Measurements from ENCODE around the gene POM121C. TPM values are rescaled to one million over a fixed set of nuclear protein-coding genes. Genes with fewer than 3 reads are reported as not detected.
"Not testable (repeated sequence)": the region's sequence is repeated elsewhere in the genome, so short reads cannot be mapped to it uniquely, and the experiment has no call there.

The POM121C gene
- total and polyA plus RNA-seq, 4 donors = 5.3 to 40.3 (median 25.7) TPM

DNA sequence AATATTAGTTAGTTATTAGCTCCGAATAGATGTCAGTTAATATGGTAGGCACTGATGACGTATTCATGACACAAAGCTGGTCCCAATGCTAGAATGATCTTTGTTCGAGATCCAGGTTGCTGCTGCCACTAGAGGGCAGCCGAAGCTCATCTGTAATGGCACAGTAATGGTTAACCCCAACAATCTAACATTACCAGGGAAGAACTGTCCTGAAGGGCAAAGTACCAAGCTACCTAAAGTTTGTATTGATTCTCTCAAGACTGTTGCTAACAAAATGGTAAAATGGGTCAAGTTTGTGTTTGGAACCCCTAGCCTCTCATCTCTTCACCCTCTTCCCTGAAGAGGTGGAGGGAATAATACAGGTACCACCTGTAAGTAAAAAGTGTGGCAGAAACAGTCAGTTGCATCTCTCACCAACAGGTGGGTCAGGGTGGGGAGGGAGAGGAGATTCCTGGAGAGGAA is 33.6 kb downstream of the POM121C start:
- H3K27me3 ChIP-seq (ENCODE audit: control insufficient read depth in 1 of 2, insufficient read depth in 2 of 2, low read length in 1 of 2); H3K27ac ChIP-seq (ENCODE audit: low read depth in 1 of 2, low read length in 2 of 2); intact Hi-C loops (cut with DNase I); H3K4me3 ChIP-seq (ENCODE audit: low read length in 2 of 2); DNase-seq; H3K4me1 ChIP-seq (ENCODE audit: control insufficient read depth in 1 of 2, insufficient read depth in 2 of 2, low read length in 2 of 2); H3K9me3 ChIP-seq (ENCODE audit: control insufficient read depth, low read length); H3K36me3 ChIP-seq (ENCODE audit: control insufficient read depth in 1 of 2, insufficient read depth in 2 of 2, low read length in 1 of 2): not testable (repeated sequence)
- peak; percentile 73 for ATAC-seq (ENCODE audit: low FRiP score)
- WGBS, 2 donors = 5 to 11% methylated on average over 3 of the region's 4 CpGs

GRCh38 chr7:75449946-75450345 is 36.2 kb downstream of the POM121C start:
- DNase-seq; H3K4me1 ChIP-seq (ENCODE audit: control insufficient read depth in 1 of 2, insufficient read depth in 2 of 2, low read length in 2 of 2); ATAC-seq (ENCODE audit: low FRiP score); H3K36me3 ChIP-seq (ENCODE audit: control insufficient read depth in 1 of 2, insufficient read depth in 2 of 2, low read length in 1 of 2); H3K27me3 ChIP-seq (ENCODE audit: control insufficient read depth in 1 of 2, insufficient read depth in 2 of 2, low read length in 1 of 2); H3K4me3 ChIP-seq (ENCODE audit: low read length in 2 of 2); H3K9me3 ChIP-seq (ENCODE audit: control insufficient read depth, low read length); intact Hi-C loops (cut with DNase I); H3K27ac ChIP-seq (ENCODE audit: low read depth in 1 of 2, low read length in 2 of 2): not testable (repeated sequence)
- WGBS, 2 donors = 60 to 84% methylated on average over 1 to 4 of the region's 5 CpGs

- H3K9me3 ChIP-seq (ENCODE audit: control insufficient read depth, low read length); intact Hi-C loops (cut with DNase I); H3K27me3 ChIP-seq (ENCODE audit: control insufficient read depth in 1 of 2, insufficient read depth in 2 of 2, low read length in 1 of 2); DNase-seq; H3K4me1 ChIP-seq (ENCODE audit: control insufficient read depth in 1 of 2, insufficient read depth in 2 of 2, low read length in 2 of 2); H3K36me3 ChIP-seq (ENCODE audit: control insufficient read depth in 1 of 2, insufficient read depth in 2 of 2, low read length in 1 of 2): not testable (repeated sequence)
- peak; percentile 97 for ATAC-seq (ENCODE audit: low FRiP score)
- Histone ChIP-seq H3K4me3 (ENCODE audit: low read length in 2 of 2) (peak overlapping the region; percentile 20 to 54), H3K27ac (ENCODE audit: low read depth in 1 of 2, low read length in 2 of 2) (peak overlapping the region in 1 of 2 donors; percentile 84)
- WGBS, 2 donors = 1% methylated on average over 31 to 49 of the region's 76 CpGs
Observed at GRCh38 chr7:75442465-75443111, 43.5 kb downstream of the POM121C start.

DNA sequence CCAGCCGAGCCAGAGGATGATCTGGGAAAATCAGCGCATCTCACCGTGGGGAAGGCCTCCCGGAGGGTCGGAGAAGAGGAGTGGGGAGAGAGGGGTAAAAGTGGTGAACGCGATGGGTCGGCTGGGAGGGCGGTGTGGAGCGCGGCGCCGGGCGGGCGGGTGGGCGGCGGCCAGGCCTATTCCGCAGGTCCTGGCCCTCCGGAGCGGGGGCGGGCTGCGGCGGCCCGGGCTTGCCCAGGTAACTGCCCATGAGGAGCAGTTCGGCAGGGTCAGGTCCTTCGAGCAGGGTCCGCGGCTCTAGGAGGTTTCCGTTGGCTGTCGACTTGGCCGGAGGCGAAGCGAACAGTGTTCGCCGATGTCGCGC is 44.0 kb downstream of the POM121C start:
- H3K36me3 ChIP-seq (ENCODE audit: control insufficient read depth in 1 of 2, insufficient read depth in 2 of 2, low read length in 1 of 2); H3K27me3 ChIP-seq (ENCODE audit: control insufficient read depth in 1 of 2, insufficient read depth in 2 of 2, low read length in 1 of 2); DNase-seq; H3K9me3 ChIP-seq (ENCODE audit: control insufficient read depth, low read length); H3K4me1 ChIP-seq (ENCODE audit: control insufficient read depth in 1 of 2, insufficient read depth in 2 of 2, low read length in 2 of 2); H3K27ac ChIP-seq (ENCODE audit: low read depth in 1 of 2, low read length in 2 of 2); intact Hi-C loops (cut with DNase I): not testable (repeated sequence)
- H3K4me3 ChIP-seq (ENCODE audit: low read length in 2 of 2) = peak overlapping the region in 1 of 2 donors; percentile 26
- WGBS, 2 donors = 0 to 7% methylated on average over 3 to 9 of the region's 37 CpGs
- ATAC-seq (ENCODE audit: low FRiP score) = peak; percentile 70

DNA sequence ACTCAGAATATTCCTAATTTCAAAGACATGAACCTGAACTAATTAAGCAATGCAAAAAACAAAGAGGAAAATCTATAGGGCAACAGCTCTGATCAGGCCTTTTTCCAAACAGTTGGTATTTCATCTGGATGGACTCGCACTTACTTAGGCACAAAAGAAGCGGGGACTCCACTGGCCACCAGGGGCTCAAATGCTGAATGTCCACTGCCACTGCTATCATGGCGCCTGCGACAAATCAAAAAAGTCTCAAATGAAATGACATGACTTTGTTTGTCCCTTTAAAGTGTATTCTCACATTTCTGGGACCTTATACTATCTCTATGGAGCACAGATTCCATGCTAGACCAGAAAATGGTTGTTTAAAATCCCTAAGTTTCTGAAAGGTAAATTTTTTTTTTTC is 47.1 kb downstream of the POM121C start:
- ATAC-seq (ENCODE audit: low FRiP score); H3K4me1 ChIP-seq (ENCODE audit: control insufficient read depth in 1 of 2, insufficient read depth in 2 of 2, low read length in 2 of 2); H3K36me3 ChIP-seq (ENCODE audit: control insufficient read depth in 1 of 2, insufficient read depth in 2 of 2, low read length in 1 of 2); H3K27ac ChIP-seq (ENCODE audit: low read depth in 1 of 2, low read length in 2 of 2); intact Hi-C loops (cut with DNase I); H3K9me3 ChIP-seq (ENCODE audit: control insufficient read depth, low read length); H3K27me3 ChIP-seq (ENCODE audit: control insufficient read depth in 1 of 2, insufficient read depth in 2 of 2, low read length in 1 of 2); DNase-seq; H3K4me3 ChIP-seq (ENCODE audit: low read length in 2 of 2): not testable (repeated sequence)
- 95% methylated on average over 4 of the region's 4 CpGs for WGBS, 2 donors

- H3K27me3 ChIP-seq (ENCODE audit: control insufficient read depth in 1 of 2, insufficient read depth in 2 of 2, low read length in 1 of 2); ATAC-seq (ENCODE audit: low FRiP score); H3K4me3 ChIP-seq (ENCODE audit: low read length in 2 of 2); H3K4me1 ChIP-seq (ENCODE audit: control insufficient read depth in 1 of 2, insufficient read depth in 2 of 2, low read length in 2 of 2); H3K27ac ChIP-seq (ENCODE audit: low read depth in 1 of 2, low read length in 2 of 2); DNase-seq; H3K36me3 ChIP-seq (ENCODE audit: control insufficient read depth in 1 of 2, insufficient read depth in 2 of 2, low read length in 1 of 2); intact Hi-C loops (cut with DNase I); H3K9me3 ChIP-seq (ENCODE audit: control insufficient read depth, low read length): not testable (repeated sequence)
- 91 to 96% methylated on average over 9 to 13 of the region's 15 CpGs for WGBS, 2 donors
Observed at GRCh38 chr7:75423481-75423880, 62.6 kb downstream of the POM121C start.

DNA sequence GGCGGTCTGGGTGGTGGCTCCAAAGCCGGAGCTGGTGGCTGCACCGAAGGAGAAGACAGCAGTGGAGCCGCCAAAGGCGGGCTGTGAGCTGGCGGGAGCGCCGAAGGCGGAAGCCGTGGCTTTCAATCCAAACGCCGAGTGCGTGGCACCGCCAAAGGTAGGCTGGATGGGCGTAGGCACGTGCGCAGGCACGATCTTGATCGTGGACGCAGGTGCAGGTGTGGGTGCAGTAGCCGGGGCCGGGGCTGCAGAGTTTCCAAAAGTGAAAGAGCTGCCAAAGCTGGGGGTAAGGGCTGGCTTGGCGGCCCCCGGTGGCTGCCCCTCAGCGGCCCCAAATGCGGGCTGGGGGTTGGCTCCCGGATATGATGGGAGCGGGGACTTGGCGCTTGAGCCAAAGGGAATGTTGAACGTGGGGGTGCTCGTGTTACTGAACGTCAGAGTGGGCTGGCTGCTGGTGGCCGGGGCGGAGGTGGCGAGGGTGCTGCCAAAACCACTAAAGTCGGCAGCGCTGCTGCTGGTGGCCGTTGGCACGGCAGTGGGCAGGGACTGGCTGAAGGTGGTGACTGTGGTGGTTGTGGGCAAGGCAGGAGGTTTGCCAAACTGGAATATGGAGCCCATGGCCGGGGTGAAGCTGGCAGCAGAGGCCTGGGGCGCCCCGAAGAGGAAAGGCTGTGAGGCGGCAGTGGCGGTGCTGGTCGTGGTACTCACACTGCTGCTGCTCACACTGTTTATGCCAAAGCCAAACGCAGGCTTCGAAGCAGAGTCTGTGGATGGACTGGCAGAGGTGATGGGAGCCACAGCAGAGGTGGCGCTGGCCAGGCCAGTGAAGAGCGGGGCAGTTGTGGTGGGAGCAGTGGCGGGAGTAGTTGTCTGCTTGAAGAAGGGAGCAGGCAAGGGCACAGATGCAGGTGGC is 64.0 kb downstream of the POM121C start:
- 94 to 95% methylated on average over 29 to 35 of the region's 50 CpGs for WGBS, 2 donors
- H3K4me3 ChIP-seq (ENCODE audit: low read length in 2 of 2); H3K36me3 ChIP-seq (ENCODE audit: control insufficient read depth in 1 of 2, insufficient read depth in 2 of 2, low read length in 1 of 2); intact Hi-C loops (cut with DNase I); H3K9me3 ChIP-seq (ENCODE audit: control insufficient read depth, low read length); H3K27ac ChIP-seq (ENCODE audit: low read depth in 1 of 2, low read length in 2 of 2); H3K4me1 ChIP-seq (ENCODE audit: control insufficient read depth in 1 of 2, insufficient read depth in 2 of 2, low read length in 2 of 2); H3K27me3 ChIP-seq (ENCODE audit: control insufficient read depth in 1 of 2, insufficient read depth in 2 of 2, low read length in 1 of 2); DNase-seq; ATAC-seq (ENCODE audit: low FRiP score): not testable (repeated sequence)

DNA sequence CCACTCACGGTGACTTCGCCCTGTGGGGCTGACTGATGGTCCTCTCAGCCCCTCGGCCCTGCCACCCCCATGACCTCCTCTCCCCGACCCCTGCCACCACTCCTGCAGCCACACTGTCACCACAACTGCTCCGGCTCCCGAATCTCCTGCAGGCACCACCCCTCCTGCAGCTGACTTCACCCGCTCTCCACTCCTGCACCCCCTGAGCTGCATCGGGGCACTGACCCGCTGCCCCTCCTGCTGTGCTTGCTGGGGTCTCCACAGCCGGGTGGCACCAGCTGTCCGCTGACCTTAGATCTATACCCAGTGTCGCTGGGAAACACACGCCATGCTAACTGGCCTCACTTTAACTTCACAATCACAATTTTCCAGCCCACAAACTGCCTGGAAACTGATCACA is 65.9 kb downstream of the POM121C start:
- DNase-seq; ATAC-seq (ENCODE audit: low FRiP score); H3K36me3 ChIP-seq (ENCODE audit: control insufficient read depth in 1 of 2, insufficient read depth in 2 of 2, low read length in 1 of 2); H3K9me3 ChIP-seq (ENCODE audit: control insufficient read depth, low read length); H3K4me1 ChIP-seq (ENCODE audit: control insufficient read depth in 1 of 2, insufficient read depth in 2 of 2, low read length in 2 of 2); H3K27ac ChIP-seq (ENCODE audit: low read depth in 1 of 2, low read length in 2 of 2); H3K4me3 ChIP-seq (ENCODE audit: low read length in 2 of 2); H3K27me3 ChIP-seq (ENCODE audit: control insufficient read depth in 1 of 2, insufficient read depth in 2 of 2, low read length in 1 of 2); intact Hi-C loops (cut with DNase I): not testable (repeated sequence)
- 81 to 92% methylated on average over 10 of the region's 13 CpGs for WGBS, 2 donors

DNA sequence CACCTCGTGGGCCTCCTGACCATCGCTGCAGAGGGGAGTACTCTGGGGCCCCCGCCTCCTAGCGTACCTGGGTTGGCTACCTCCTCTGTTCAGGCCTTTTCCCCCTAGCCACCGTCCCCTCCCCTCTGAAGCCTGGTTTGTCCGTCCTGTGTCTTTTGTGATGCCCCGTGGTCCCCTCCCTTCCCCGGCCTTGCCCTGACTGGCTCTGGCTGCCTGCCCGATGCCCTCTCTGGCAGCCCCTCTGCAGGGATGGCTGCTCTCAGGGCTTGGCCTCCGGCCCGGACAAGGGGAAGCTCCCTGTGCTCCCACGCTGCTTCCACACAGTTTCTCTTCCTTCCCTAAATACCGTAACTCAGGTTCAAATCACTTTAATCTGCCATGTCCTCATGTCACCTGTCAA is 66.4 kb downstream of the POM121C start:
- ATAC-seq (ENCODE audit: low FRiP score); intact Hi-C loops (cut with DNase I); H3K4me1 ChIP-seq (ENCODE audit: control insufficient read depth in 1 of 2, insufficient read depth in 2 of 2, low read length in 2 of 2); H3K27me3 ChIP-seq (ENCODE audit: control insufficient read depth in 1 of 2, insufficient read depth in 2 of 2, low read length in 1 of 2); H3K36me3 ChIP-seq (ENCODE audit: control insufficient read depth in 1 of 2, insufficient read depth in 2 of 2, low read length in 1 of 2); H3K4me3 ChIP-seq (ENCODE audit: low read length in 2 of 2); H3K27ac ChIP-seq (ENCODE audit: low read depth in 1 of 2, low read length in 2 of 2); DNase-seq; H3K9me3 ChIP-seq (ENCODE audit: control insufficient read depth, low read length): not testable (repeated sequence)
- 40 to 55% methylated on average over 9 to 12 of the region's 13 CpGs for WGBS, 2 donors

Data from aorta (tissue), 5 donors.